NCI-H510A treated with DMSO at 0.1 percent for 48 hours (cell line): ENCODE measurements around the gene CIAO1.
"Not testable (repeated sequence)": the region's sequence is repeated elsewhere in the genome, so short reads cannot be mapped to it uniquely, and the experiment has no call there.

Experiments used
- DNase-seq: peaks from one replicate; lab custom pipeline; 2025; lab: John Stamatoyannopoulos, UW

The CIAO1 gene

DNA sequence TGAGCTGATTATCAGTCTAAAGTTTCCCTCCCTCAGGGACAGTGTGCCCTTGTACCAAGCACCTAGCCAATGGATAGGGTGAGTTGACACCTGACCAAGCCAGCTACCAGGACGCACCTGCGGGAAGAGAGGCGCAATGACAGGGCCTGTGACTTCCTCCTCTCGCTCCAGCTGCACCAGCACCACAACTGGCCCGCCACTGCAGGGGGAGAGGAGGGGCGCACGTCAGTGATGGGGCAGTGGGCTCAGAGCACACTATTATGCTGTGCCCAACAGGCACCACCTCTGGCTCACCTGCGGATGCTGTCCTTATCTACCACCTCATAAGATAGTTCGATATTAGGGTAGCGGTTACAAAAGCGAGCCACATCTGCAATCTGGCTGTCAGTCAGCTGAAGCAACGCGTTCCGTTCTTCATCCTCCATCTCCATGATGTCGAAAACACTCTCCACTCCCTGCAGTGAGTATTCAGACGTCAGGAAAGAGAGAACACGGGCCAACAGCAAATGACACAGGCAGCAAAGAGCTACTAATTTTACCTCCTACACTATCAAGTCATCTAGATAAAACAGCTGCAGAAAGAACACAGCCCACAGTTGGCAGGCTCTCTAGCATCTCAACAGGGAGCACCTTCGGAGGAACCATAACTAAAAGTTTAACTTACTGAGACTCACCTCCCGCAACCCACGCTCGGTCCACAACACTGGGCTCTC lies 10.9 kb downstream of the CIAO1 start:
- no peak for DNase-seq

DNA sequence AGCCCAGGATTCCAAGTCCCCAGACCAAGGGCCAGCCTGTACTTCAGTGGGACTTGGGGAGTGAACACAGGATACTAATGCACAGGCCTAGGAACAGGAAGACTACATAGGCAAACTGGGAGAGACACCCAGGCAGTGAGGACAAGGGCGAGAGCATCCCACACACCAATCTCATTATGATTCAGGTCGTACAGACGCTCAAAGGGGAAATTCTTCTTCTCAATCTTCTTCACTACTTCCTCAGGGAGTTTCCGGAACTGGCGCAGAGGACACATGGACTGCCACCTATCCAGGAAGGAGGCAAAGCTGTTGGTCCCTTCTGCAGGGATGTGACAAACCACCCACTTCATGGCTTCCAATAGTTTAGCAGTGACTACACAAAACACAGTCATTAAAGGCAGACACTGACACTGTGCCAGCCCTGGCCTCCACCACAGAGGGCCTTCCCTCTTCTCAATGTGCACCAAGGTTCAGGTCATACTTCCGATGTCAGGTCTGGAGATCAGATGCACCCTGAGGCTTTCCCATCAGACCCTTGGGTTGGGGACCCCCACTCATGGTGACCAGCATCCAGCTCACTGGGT lies 21.3 kb downstream of the CIAO1 start:
- DNase-seq = no peak

DNA sequence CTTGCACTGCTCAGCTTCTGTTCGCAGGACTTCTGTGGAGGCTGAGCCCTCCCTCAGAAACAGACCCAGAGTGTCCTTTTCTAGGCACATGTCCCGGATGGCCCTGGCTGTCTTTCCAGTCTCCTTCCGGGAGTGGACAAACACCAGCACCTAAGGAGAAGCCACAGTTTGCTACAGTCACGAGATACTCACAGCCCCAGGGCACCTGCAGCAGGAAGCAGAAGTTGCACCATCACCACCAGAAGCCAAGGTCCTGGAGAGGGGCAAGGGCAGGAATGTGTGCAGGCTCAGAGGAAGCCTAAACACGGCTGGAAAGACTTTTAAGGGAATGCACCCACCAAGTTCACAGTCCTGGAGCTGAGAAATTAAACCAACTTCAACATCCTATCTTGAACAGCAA lies 25.7 kb downstream of the CIAO1 start:
- DNase-seq = no peak

DNA sequence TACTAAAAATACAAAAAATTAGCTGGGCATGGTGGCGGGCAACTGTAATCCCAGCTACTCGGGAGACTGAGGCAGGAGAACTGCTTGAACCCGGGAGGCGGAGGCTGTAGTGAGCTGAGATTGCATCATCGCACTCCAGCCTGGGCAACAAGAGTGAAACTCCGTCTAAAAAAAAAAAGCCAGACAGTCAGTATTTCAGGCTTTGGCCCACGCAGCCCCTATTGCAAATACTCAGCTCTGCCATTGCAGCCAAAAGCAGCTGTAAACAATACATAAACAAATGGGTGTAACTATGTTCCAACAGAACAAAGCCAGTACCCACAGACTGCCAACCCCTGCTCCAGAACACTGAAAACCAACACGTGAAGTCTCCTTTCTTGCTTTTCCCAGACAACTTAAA lies 28.2 kb downstream of the CIAO1 start:
- DNase-seq = not testable (repeated sequence)

DNA sequence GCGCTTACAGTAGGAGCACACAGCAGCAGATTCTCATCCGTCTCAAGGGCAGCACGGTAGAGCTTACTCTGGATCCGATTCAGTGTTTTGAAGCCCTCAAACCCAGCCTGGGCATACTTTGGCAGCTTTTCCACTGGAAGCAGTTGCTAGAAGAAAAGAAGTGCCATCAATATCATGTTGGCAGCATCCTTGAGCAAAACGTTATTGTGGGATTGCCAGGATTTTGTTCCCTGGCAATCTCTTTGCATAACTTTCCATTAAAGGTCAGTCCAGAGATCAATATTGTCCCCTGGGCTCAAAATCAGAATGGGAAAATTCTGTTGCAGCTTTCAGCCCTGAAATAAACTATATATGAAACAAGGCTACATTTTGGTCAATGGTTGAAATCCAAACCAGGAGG lies 30.9 kb downstream of the CIAO1 start:
- no peak for DNase-seq

DNA sequence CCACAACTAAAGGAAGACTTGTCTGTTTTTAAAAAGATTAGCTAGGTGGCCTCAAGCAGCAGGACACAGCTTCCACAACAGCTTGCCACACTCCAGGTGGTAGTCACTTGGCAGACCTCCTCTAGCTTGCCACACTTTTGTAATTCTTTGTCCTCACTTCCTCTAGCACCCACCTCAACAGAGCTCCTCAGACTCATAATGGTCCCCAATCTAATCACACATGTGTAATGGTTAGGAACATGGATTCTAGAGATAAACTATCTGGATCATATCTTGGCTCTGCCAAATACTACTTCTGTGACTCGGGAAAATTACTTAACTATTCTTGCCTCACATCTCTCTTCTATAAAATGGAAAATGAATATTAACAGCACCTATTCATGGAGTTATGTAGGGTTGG lies 35.8 kb downstream of the CIAO1 start:
- DNase-seq = no peak

DNA sequence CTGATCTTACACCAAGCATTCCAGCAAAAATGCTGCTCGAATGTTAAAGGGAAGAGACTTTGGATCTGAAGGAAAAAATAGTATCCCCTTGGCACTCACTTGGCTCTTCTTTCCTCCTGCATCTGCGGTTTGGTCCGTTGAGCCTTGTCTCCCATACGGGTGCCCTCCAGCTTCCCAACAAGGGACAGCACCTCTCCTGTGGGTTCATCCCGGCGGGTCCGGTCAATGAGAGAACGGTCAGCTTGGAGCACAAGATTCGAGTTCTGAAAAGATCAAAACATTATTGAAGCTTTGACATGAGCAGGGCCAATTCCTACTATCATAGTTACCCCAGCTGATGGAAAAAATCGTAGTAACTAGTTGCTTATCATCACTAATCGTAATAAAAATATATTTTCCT lies 38.6 kb downstream of the CIAO1 start:
- no peak for DNase-seq

DNA sequence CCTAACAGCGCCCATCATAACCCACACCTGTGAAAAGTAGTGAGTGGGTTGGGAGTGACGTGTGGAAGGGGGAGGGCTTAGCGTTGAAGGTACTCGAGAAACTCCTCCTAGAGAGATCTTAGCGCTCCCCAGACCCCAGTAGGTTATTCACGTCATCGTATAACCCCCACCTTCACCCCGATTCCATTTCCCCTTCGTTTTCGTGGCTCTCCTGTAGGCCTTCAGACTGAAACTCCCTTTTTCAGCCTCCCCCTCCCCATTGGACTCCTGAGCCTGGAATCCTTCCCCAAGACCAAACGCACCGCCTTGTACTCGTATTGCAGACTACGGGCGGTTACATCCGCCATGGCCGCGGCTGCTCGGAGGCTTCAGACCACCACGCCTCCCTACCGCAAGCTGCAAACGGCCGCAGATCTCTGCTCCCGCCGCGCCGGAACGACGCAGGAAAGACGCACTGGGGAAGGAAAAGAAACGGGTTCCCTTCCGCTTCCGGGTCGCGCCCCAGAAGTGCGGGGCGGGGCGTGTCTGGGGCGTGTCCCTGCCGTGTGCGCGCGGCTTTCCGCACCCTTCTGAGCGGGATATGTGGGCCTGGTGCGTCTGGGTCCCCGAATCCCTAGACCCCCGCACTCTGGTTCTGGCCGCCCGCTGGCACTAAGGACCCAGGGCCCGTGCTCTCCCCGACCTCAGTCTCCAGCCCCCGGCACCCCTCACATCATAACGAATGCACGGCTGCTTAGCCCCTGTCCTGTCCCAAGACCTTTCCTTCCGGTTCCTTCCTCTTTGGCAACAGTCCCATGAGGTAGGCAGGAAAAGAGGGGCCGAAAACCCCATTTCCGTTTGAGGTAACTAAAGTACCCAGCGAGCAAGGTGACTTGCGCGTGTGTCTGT lies 39.3 kb downstream of the CIAO1 start, which contains the start of gene SNRNP200:
TSS of gene SNRNP200 (minus strand) at position 456 of the 888 bp plus-strand sequence. CDS start at position 347, 109 bp downstream.
- peak; percentile 77 for DNase-seq

DNA sequence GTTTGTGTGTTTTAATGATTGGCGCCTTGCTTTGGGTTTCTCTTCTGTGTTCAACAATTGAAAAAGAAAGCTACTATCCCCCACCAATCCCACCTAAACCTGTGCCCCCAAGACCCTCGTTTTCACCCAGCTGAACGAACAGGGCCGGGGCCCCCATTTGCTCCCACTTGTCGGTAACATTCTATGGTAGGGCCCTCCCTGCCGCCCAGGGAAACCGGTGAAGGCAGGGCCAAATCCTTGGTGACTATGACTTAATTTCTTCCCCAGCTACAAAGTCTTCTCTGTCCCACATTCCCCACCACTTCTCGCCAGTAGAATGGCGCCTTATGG lies 39.9 kb downstream of the CIAO1 start:
- no peak for DNase-seq

DNA sequence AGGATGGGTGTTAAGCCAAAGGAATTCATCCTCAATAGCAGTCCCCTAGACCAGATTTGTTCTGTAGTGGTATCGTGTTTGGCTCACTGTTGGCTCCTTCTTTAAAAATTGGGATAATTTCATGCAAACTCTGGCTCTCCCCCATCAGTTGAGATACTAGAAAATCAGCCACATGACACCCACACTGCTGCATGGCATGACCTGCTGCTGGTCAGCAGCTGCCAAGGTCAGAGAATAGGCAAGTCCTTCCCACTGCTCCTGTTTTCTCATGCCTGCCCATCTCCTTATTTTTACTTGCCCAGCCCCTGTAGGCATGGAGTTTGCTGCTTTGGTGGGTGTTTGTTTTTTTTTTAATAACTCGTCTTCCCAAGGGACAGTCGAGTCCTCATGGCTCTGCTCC lies 40.3 kb downstream of the CIAO1 start:
- no peak for DNase-seq

DNA sequence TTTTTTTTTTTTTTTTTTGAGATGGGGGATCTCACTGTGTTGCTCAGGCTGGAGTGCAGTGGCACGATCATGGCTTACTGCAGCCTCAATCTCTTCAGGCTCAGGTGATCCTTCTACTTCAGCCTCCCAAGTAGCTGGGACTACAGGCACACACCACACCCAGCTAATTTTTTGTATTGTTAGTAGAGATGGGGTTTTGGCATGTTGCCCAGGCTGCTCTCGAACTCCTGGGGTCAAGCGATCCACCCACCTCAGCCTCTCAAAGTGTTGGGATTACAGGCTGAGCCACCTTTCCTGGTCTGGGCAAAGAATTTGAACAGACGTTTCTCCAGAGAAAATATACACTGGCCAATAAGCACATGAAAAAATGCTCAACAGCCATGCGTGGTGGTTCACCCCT lies 42.2 kb downstream of the CIAO1 start:
- DNase-seq = no peak

DNA sequence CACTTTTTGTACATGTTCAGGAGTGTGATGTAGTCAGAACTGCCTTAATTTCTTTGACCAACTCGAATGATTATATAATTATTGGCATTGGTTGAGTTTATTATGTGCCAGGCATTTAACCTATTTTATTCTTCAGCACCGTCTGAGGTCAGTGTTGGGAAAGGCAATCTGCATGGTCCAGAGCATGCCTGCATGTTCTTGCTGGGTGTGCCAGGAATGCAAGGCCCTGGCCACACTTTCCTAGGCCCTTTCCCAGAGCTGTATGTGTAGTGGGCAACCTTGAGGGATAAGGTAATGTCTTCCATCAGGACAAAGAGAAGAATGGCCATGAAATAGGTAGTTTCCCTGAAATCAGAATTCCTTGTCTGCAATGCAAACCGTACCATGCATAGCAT lies 49.0 kb downstream of the CIAO1 start:
- DNase-seq = no peak

DNA sequence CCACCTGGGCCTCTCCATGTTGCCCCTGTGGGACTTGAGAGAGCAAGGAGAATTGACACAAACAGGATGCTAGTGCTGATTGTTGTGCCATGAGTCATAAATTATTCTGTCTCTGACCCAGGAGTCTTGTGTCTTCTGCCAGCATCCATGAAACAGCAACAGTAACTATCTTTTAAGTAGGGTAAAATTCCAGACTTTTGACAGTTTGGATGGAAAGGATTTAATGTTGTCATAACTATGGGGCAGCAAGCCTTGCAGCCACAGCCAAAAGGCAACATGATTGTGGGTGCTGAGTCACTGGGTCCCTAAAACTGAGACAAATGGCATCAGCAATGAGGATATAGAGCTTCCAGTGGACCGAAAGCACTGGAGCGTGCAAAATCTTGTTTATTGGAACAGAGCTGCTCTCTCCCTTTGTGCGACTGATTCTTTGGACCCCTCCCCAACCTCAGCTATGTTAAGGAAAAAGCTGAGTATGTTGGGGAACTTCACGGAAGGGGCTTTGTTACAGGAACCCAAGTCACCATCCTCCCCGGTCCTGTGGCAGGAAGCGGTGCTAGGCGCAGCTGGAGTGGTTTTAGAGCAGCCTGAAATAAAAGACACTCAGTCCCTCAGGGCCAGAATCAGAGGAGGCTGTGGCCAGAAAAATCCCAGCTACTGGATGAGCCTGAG lies 49.5 kb downstream of the CIAO1 start:
- DNase-seq = no peak

DNA sequence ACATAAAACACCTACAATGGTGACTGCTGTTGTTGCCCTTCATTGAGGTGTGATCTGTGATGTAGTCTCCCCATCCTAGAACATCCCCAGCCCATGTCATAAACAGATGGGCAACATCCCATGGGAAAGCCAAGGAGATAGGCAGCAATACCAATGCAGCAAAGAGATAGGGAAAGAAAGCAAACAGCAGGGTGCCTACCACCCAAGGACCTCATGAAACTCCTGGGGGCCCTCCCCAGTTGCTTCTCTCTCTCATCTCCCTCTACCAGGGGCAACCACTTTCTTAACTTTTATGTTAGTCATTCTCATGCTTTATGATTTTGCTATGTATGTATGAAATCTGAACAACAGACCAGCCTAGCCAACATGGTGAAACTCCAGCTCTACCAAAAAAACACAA lies 51.0 kb downstream of the CIAO1 start:
- no peak for DNase-seq

DNA sequence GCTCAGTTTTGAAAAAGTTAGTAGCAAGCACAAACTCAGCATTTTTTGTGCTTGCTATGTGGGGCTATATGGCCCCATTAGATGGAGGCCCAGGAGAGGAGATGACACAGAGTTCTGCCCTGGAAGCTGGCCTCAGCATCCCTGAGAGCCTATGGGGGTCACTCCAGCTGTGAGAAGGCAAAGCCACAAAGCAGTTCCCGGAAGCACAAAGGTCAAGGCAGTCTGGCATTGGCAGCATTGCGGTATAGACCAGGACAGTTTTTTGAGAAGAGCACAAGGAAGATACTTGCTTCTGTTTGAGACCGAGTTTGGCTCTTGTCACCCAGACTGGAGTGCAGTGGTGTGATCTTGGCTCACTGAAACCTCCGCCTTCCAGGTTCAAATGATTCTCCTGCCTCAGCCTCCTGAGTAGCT lies 51.6 kb downstream of the CIAO1 start:
- no peak for DNase-seq

DNA sequence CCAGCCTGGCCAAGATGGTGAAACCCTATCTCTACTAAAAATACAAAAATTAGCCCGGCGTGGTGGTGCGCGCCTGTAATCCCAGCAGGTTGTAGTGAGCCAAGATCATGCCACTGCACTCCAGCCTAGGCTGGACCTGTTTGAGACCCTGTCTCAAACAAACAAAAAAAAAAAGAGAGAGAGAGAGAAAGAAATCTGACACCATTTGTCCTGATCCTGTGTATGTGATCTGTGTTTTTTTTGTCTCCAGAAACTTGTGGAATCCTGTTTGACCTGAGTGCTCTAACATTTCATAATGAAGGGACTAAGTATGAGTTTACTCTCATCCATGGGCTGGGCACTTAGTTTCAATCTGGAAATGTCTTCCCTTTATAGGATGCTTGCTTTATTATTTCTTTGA lies 52.7 kb downstream of the CIAO1 start:
- no peak for DNase-seq

DNA sequence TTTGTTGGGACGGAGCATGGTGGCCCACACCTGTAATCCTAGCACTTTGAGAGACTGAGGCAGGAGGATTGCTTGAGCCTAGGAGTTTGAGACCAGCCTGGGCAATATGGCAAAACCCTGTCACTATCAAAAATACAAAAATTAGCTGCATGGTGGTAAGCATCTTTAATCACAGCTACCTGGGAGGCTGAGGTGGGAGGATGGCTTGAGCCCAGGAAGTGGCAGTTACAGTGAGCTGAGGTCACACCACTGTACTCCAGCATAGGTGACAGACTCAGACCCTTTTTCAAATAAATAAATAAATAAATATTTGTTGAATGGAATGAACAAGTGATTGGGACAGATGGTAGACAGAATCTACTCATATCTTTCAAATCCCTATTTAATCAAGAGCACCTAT lies 53.4 kb downstream of the CIAO1 start:
- DNase-seq = no peak

DNA sequence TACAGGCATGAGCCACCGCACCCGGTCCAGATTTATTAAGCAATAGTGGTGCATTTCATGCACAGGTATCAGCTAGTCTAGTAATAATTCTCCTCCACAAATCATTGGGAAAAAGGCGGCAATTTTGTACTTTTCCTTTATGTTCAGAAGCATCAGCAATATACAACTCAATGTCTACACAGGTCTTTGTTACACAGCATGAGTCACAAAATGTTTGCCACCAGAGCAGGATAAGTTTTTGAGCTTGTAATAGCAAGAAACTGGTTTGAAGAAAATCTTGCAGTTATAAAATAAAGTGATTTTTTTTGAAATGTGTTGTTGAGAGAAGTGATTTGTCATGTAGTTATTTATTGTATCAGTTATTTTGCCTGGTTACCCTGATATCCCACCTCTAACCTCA lies 54.3 kb downstream of the CIAO1 start:
- no peak for DNase-seq

DNA sequence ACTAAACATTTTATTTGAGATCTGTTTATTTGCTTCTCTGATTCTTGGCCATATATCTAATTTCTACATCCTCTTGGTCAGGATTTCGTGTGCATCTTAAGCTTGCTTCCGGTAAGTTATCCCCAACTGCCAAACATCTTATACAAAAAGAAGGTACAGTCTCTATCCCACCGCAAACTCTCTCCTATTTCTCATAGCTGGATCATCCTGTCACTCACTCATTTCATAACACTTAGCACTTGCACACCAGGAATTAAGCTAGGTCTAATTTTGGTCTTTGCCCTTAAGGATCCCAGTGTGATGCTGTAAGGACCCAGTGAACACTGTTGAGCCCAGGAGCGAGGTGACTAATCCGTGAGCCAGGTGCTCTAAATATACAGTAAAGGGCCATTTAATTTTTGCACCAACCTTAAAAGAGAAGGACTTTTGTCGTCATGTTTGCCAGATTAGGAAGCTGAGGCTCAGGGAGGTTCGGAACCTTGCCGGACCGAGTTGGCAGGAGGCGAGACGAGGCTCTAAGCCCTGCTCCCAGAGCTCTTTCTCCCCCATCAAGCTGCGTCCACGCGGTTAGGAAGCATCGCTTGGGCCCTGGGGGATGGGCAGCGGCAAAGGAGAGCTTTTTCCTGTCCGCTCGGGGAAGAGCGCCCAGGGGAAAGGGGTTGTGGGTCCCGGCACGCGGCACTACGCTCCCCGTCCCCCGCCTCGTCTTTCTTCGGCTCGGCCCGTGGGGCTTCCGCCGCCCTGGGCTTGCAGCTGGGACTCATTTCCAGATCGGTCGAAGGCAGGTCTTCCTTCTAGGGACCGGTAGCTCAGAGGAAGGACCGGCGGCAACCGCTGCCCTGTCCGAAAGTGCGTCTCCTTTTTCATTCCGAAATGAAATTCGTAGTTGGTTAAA lies 55.0 kb downstream of the CIAO1 start:
- DNase-seq = peak; percentile 12
